LNCaP clone FGC (cell line): ENCODE results near the gene TCP11L1.

Experiments
- DNase-seq: peaks from one replicate; pipeline ENCODE4 v3.0.0-alpha.2; 2011; ENCODE audit warnings: low read depth
- H3K4me3 ChIP-seq: 2 replicates; pipeline ENCODE4 v1.5.1; 2011; ENCODE audit warnings: mild to moderate bottlenecking, low read depth, low read length, control low read depth
- CTCF ChIP-seq: IDR thresholded peaks from 2 replicates; pipeline ENCODE4 v1.5.1; 2012; ENCODE audit warnings: mild to moderate bottlenecking; ENCODE audit not compliant: control insufficient read depth, insufficient read depth; ENCODE audit errors: extremely low read depth

Gene TCP11L1

GRCh38 chr11:33065445-33066178 is 26.2 kb downstream of the TCP11L1 start:
- H3K4me3 ChIP-seq: no peak overlapping the region
- peak; percentile 96 for TF ChIP-seq CTCF
- peak; percentile 13 for DNase-seq

GRCh38 chr11:33067294-33067693 is 27.9 kb downstream of the TCP11L1 start:
- no peak for TF ChIP-seq CTCF
- no peak overlapping the region for H3K4me3 ChIP-seq
- DNase-seq: no peak

GRCh38 chr11:33068611-33069340 is 29.4 kb downstream of the TCP11L1 start:
- no peak for TF ChIP-seq CTCF
- no peak overlapping the region for H3K4me3 ChIP-seq
- DNase-seq: no peak

GRCh38 chr11:33072465-33072864 is 33.1 kb downstream of the TCP11L1 start:
- no peak overlapping the region for H3K4me3 ChIP-seq
- no peak for TF ChIP-seq CTCF
- DNase-seq: no peak

GRCh38 chr11:33083918-33084317 is 44.5 kb downstream of the TCP11L1 start:
- DNase-seq: no peak
- no peak overlapping the region for H3K4me3 ChIP-seq
- no peak for TF ChIP-seq CTCF

- H3K4me3 ChIP-seq: no peak overlapping the region
- no peak for DNase-seq
- no peak for TF ChIP-seq CTCF
Observed at GRCh38 chr11:33086017-33086416, 46.6 kb downstream of the TCP11L1 start.
